Esophagus muscularis mucosa (tissue), 4 donors: ENCODE data around the gene NBEA. TPM values are rescaled to one million over a fixed set of nuclear protein-coding genes. Genes with fewer than 3 reads are reported as not detected.

Source experiments
- DNase-seq: peaks from one replicate; pipeline ENCODE4 v3.0.0-alpha.2; 2017; ENCODE audit errors: extremely low spot score
- H3K27ac ChIP-seq, 4 donors: fragments of 200-600 bp; sonication (generic); replicated peaks in 1 of 4; 1 replicate in 3 of 4; 2 replicates in 1 of 4; pipeline ENCODE4 v1.5.1; 2016 to 2019; ENCODE audit warnings: mild to moderate bottlenecking in 1 of 4
- H3K27me3 ChIP-seq, 4 donors: fragments of 200-600 bp; sonication (generic); one replicate each; pipeline versions ENCODE4 v1.5.1 to v1.6.0; 2016 to 2019
- H3K36me3 ChIP-seq, 4 donors: fragments of 200-600 bp; sonication (generic); one replicate each; pipeline ENCODE4 v1.5.1; 2016 to 2019
- H3K4me1 ChIP-seq, 4 donors: fragments of 200-600 bp; sonication (generic); one replicate each; pipeline ENCODE4 v1.5.1; 2016 to 2019
- H3K4me3 ChIP-seq, 4 donors: fragments of 200-600 bp; sonication (generic); 1 replicate in 2 of 4; 2 replicates in 2 of 4; pipeline ENCODE4 v1.5.1; 2016 to 2019; ENCODE audit warnings: mild to moderate bottlenecking in 4 of 4, moderate library complexity in 1 of 4
- H3K9me3 ChIP-seq, 4 donors: fragments of 200-600 bp; sonication (generic); 1 replicate in 3 of 4; 2 replicates in 1 of 4; pipeline ENCODE4 v1.5.1; 2016 to 2019
- EP300 ChIP-seq: sonication (generic); formaldehyde crosslinking; IDR thresholded peaks from one replicate; pipeline ENCODE4 v1.6.1; 2017; ENCODE audit warnings: antibody characterized with exemption
- POLR2A ChIP-seq: fragments of 450-650 bp; IDR thresholded peaks from one replicate; pipeline ENCODE4 v1.6.1; 2017; ENCODE audit warnings: antibody characterized with exemption, moderate library complexity, mild to moderate bottlenecking, low read depth
- POLR2AphosphoS5 ChIP-seq, 2 donors: sonication (generic); formaldehyde crosslinking; IDR thresholded peaks; one replicate each; pipeline ENCODE4 v1.6.1; 2017; ENCODE audit warnings: antibody characterized with exemption in 2 of 2
- WGBS: methylation state at CpG from one replicate; pipeline ENCODE4 v1.1.5; 2018; 5-methylcytosine and 5-hydroxymethylcytosine counted together
- intact Hi-C: fragments of 100-400 bp; cut with DNase I; formaldehyde crosslinking; loops from one replicate; pipeline ENCODE4 v1.15.1; 2023
- total RNA-seq, 4 donors: library from RNA; depleted of rRNA; stranded (reverse); fragments of >200 nt; gene quantifications; one replicate each; pipeline versions ENCODE4 v1.1.0 to v1.2.1, GENCODE V29; 2016
- TF ChIP-seq, protein P1 (sequence below), 3 experiments: fragments of 200-600 bp in 2 of 3; fragments of 450-650 bp in 1 of 3; sonication (generic) in 2 of 3; IDR thresholded peaks; one replicate each; pipeline ENCODE4 v1.5.1; 2017 to 2019; ENCODE audit warnings: antibody characterized with exemption in 3 of 3, mild to moderate bottlenecking in 2 of 3, moderate library complexity in 1 of 3

Gene NBEA
- total RNA-seq, 4 donors from 2014 or later: 21.0 to 30.8 (median 25.0) TPM

DNA sequence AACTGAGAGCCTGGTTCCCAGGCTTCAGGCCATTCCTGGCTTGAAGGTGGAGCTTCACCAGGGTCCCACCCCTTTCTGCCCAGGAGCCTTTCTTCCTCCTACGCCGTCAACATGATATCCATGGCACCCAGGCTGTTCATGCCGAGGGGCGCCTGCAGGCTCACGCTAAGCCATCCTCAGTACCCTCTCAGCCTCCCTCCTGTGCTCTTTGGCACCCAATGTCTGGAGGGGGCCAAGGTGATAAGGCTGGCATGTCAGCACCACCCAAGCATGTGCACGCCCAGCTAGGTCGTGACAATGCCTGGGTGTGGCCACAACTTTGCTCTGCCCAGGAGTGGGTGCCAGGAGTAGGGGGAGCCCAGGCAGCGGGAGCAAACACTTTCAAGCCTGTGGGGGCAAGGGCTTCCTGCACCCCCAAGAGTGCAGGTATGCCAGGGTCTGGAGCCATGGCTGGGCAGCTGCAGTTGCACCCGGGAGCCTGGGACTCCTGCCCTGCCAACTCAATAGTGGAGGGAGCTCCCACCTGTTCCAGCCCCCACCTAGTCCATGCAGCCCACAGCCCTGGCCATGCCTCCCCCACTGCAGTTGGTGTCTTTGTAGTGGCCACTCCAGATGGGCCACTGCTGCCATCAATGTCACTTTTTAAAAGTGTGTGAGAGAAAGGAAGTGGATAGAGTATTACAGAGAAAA lies 314.5 kb downstream of the NBEA start:
- H3K36me3 ChIP-seq: peaks cover 0 to 32% (median 2%) of the 10 kb centered on the region in 4 donors
- 86% methylated on average over 1 of the region's 9 CpGs for WGBS
- H3K27ac ChIP-seq: no peak overlapping the region

DNA sequence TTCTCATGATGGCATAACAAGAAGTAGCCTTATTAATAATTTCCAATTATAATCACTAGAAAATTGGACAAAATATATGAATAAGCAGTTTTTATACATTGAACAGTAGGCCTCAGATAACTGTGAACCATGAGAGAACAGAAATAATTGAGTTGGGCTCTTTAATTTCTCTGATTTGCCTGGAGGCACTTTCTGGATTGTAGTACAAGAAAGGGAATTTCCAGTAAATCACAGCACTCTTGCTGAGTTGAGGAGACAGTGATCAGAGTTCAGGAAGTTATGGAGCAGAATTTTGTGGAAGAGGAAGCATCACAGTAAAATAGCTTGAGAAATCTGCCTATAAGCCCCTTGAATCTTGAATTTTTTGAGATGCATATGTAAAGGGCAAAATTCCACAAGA lies 318.2 kb downstream of the NBEA start:
- Histone ChIP-seq H3K4me1 (no peaks in the 10 kb centered on the region), H3K27ac (no peak overlapping the region), H3K9me3 (no peaks in the 10 kb centered on the region), H3K4me3 (no peak overlapping the region), H3K36me3 (peaks cover 0 to 14% (median 0%) of the 10 kb centered on the region in 4 donors), H3K27me3 (no peaks in the 10 kb centered on the region)
- TF ChIP-seq, protein P1, sequence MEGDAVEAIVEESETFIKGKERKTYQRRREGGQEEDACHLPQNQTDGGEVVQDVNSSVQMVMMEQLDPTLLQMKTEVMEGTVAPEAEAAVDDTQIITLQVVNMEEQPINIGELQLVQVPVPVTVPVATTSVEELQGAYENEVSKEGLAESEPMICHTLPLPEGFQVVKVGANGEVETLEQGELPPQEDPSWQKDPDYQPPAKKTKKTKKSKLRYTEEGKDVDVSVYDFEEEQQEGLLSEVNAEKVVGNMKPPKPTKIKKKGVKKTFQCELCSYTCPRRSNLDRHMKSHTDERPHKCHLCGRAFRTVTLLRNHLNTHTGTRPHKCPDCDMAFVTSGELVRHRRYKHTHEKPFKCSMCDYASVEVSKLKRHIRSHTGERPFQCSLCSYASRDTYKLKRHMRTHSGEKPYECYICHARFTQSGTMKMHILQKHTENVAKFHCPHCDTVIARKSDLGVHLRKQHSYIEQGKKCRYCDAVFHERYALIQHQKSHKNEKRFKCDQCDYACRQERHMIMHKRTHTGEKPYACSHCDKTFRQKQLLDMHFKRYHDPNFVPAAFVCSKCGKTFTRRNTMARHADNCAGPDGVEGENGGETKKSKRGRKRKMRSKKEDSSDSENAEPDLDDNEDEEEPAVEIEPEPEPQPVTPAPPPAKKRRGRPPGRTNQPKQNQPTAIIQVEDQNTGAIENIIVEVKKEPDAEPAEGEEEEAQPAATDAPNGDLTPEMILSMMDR (IDR thresholded peaks at IDR 0.05): no peak
- TF ChIP-seq POLR2A: no peak
- TF ChIP-seq EP300: no peak
- TF ChIP-seq POLR2AphosphoS5 (IDR thresholded peaks at IDR 0.05): no peak
- no peak for DNase-seq
- intact Hi-C loops: no loop called here

More for the DNA sequence above, 314.5 kb downstream of the NBEA start:
- DNase-seq: no peak
- no peak for TF ChIP-seq EP300
- no peak for TF ChIP-seq POLR2A
- no peak for TF ChIP-seq POLR2AphosphoS5 (IDR thresholded peaks at IDR 0.05)
- TF ChIP-seq, protein P1 (IDR thresholded peaks at IDR 0.05): no peak
- Histone ChIP-seq H3K9me3 (no peaks in the 10 kb centered on the region), H3K4me1 (no peaks in the 10 kb centered on the region), H3K4me3 (no peak overlapping the region), H3K27me3 (no peaks in the 10 kb centered on the region)
- intact Hi-C loops: no loop called here

DNA sequence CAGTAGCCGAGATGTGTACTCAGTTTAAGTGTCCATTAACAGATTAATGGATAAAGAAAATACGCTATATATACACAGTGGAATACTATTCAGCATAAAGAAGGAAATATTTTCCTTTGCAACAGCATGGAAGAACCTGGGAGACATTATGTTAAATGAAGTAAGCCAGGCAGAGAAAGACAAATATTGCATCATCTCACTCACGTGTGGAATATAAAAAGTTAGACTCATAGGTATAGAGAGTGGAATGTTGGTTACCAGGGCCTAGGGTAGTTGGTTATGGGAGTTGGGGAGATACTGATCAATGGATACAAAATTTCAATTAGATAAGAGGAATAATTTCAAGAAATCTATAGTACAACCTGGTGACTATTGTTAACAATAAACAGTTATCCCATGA lies 324.3 kb downstream of the NBEA start:
- Histone ChIP-seq H3K27ac (no peak overlapping the region), H3K4me3 (no peak overlapping the region), H3K27me3 (no peaks in the 10 kb centered on the region), H3K36me3 (peaks cover 0 to 6% (median 0%) of the 10 kb centered on the region in 4 donors), H3K4me1 (no peaks in the 10 kb centered on the region), H3K9me3 (no peaks in the 10 kb centered on the region)
- no peak for TF ChIP-seq EP300
- no peak for TF ChIP-seq POLR2A
- TF ChIP-seq, protein P1 (IDR thresholded peaks at IDR 0.05): no peak
- TF ChIP-seq POLR2AphosphoS5 (IDR thresholded peaks at IDR 0.05): no peak
- WGBS: 95% methylated on average over 3 of the region's 3 CpGs
- intact Hi-C loops: no loop called here
- DNase-seq: no peak

DNA sequence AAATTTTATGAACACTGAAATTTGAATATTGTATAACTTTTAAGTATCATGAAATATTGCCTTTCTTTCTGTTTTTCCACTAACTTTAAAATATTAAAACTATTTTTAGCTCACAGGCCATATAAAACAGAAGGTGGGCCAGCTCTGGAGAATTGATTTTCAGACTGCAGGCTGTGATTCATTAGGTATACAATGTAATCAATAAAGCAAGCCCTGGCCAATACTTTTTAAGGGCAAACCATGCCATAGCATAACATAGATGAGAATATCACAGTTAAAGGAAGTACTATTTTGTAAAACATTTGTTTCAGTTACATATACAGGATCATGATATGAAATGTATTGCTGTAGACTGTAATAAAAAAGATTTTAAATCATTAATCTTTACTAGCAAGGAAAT lies 336.8 kb downstream of the NBEA start:
- H3K27me3 ChIP-seq: no peaks in the 10 kb centered on the region

More for the DNA sequence above, 336.8 kb downstream of the NBEA start:
- Histone ChIP-seq H3K4me1 (no peaks in the 10 kb centered on the region), H3K36me3 (no peaks in the 10 kb centered on the region), H3K4me3 (no peak overlapping the region), H3K9me3 (no peaks in the 10 kb centered on the region), H3K27ac (no peak overlapping the region)
- intact Hi-C loops: no loop called here
- TF ChIP-seq, protein P1 (IDR thresholded peaks at IDR 0.05): no peak
- TF ChIP-seq POLR2AphosphoS5 (IDR thresholded peaks at IDR 0.05) (no peak), POLR2A (no peak), EP300 (no peak)
- DNase-seq: no peak
